ENCODE data around the gene DNAH17. TPM values are rescaled to one million over a fixed set of nuclear protein-coding genes. Genes with fewer than 3 reads are reported as not detected.

DNAH17 gene
- total RNA-seq, 4 donors from 2014 or later = under 0.01 TPM; not detected in 3

DNA sequence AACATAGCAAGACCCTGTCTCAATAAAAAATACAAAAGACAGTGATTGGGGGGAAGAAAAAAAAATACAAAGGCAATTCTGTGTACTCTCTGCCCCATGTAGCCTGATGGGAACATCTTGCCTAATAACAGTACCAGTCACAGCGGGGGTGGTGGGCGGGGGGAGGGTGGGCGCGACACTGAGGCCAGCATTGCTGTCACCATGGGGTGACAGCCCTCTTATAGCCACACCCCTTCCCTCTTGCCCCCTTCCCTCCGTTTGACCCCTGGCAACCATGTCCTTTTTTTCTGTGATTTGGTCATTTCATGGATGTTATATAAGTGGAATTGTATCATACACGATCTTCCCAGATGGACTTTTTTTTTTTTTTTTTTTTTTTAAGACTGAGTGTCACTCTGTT lies 80.9 kb downstream of the DNAH17 start:
- no peak overlapping the region for H3K27ac ChIP-seq
- H3K27me3 ChIP-seq = no peaks in the 10 kb centered on the region
- H3K36me3 ChIP-seq = no peaks in the 10 kb centered on the region
- intact Hi-C loops (cut with DNase I; ENCODE audit: low total_unique reads) (loop anchor here (5.0 to 10.0 kb wide), 3 partner anchors 211 to 301 kb away; no protein-coding TSS in a partner anchor), in situ Hi-C loops (cut with MboI; ENCODE audit: low pct_ligation_motif_present in 1 of 4, low pct_unique_long_range_greater_than_20kb in 1 of 4, low sequenced_read_pairs in 3 of 4) (loop anchor here in 1 of 4 donors (10.0 to 25.0 kb wide), 2 partner anchors 208 to 316 kb away; no protein-coding TSS in a partner anchor)
- no peak overlapping the region for H3K4me3 ChIP-seq
- WGBS, 2 donors (ENCODE audit: low coverage in 1 of 2) = 60 to 68% methylated on average over 6 of the region's 6 CpGs
- H3K9me3 ChIP-seq = no peaks in the 10 kb centered on the region
- no peak for DNase-seq
- no peaks in the 10 kb centered on the region for H3K4me1 ChIP-seq
- no peak for TF ChIP-seq POLR2AphosphoS5 (IDR thresholded peaks at IDR 0.05)
- no peak for TF ChIP-seq POLR2A (IDR thresholded peaks at IDR 0.05)
- TF ChIP-seq EP300 (IDR thresholded peaks at IDR 0.05; ENCODE audit: low read depth) = no peak
- no peak for TF ChIP-seq CTCF (IDR thresholded peaks at IDR 0.05)

DNA sequence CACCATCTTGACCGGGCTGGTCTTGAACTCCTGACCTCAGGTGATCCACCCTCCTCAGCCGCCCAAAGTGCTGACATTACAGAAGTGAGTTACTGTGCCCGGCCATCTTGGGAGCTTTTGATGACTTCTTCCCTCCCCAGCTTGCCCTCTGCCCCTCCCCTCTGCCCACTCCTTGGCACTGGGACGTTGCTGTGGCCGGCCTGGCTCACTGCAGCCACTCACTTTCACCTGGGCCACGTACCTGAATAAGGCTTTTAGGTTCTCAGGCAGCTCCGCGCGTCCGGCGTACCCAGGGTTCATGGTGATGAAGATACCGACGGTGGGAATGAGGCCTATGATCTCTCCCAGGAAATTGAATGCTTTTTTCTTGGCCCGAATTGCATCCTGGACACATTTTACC lies 81.6 kb downstream of the DNAH17 start:
- in situ Hi-C loops (cut with MboI; ENCODE audit: low pct_ligation_motif_present in 1 of 4, low pct_unique_long_range_greater_than_20kb in 1 of 4, low sequenced_read_pairs in 3 of 4) = loop anchor here in 1 of 4 donors (10.0 to 25.0 kb wide), 2 partner anchors 209 to 317 kb away; no protein-coding TSS in a partner anchor

DNA sequence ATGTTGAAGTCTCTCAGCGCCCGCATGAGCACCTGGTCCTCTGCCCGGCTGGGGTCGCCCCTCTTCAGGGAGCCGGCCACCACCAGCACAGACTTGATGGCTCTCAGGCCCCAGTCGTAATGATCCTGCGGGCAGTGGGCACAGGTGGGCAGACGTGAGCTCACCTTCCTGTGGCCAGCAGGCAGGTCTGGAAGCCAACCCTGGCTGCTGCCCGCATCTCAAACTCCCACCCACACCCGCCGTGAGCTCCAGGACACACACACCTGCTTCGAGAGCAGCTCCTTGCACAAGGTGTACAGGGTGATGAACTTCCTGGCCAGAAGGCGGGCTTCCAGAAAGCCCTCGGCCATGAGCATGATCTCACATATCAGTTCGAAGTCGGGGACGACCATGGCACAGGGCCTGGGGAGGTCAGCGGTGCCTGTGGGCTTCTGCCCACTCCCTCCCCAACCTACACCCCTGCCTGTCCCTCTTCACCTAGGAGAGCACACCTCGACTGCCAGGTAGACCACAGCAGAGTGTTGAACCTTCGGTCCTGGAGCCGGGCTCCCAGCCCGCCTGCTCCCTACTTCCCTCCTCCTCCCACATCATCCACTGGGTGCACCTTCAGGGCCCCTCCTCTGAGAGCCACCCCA lies 82.4 kb downstream of the DNAH17 start:
- Histone ChIP-seq H3K27ac (no peak overlapping the region), H3K27me3 (no peaks in the 10 kb centered on the region), H3K9me3 (no peaks in the 10 kb centered on the region), H3K4me3 (no peak overlapping the region), H3K36me3 (no peaks in the 10 kb centered on the region), H3K4me1 (no peaks in the 10 kb centered on the region)
- intact Hi-C loops (cut with DNase I; ENCODE audit: low total_unique reads) (loop anchor here (5.0 to 10.0 kb wide), 3 partner anchors 212 to 302 kb away; no protein-coding TSS in a partner anchor), in situ Hi-C loops (cut with MboI; ENCODE audit: low pct_ligation_motif_present in 1 of 4, low pct_unique_long_range_greater_than_20kb in 1 of 4, low sequenced_read_pairs in 3 of 4) (loop anchor here in 1 of 4 donors (10.0 to 25.0 kb wide), 2 partner anchors 210 to 317 kb away; no protein-coding TSS in a partner anchor)
- no peak for DNase-seq
- TF ChIP-seq CTCF (IDR thresholded peaks at IDR 0.05) = no peak
- TF ChIP-seq POLR2AphosphoS5 (IDR thresholded peaks at IDR 0.05) = no peak
- TF ChIP-seq EP300 (IDR thresholded peaks at IDR 0.05; ENCODE audit: low read depth) = no peak
- TF ChIP-seq POLR2A (IDR thresholded peaks at IDR 0.05) = no peak
- WGBS, 2 donors (ENCODE audit: low coverage in 1 of 2) = 89 to 100% methylated on average over 1 to 21 of the region's 22 CpGs

More for the DNA sequence above, 81.6 kb downstream of the DNAH17 start:
- H3K36me3 ChIP-seq = no peaks in the 10 kb centered on the region
- no peak overlapping the region for H3K4me3 ChIP-seq
- no peaks in the 10 kb centered on the region for H3K9me3 ChIP-seq
- WGBS, 2 donors (ENCODE audit: low coverage in 1 of 2) = 91% methylated on average over 14 of the region's 14 CpGs; no CpG with 5 or more reads in 1 of the 2 donors
- intact Hi-C loops (cut with DNase I; ENCODE audit: low total_unique reads) = loop anchor here (5.0 to 10.0 kb wide), 3 partner anchors 212 to 302 kb away; no protein-coding TSS in a partner anchor
- H3K27me3 ChIP-seq = no peaks in the 10 kb centered on the region
- TF ChIP-seq CTCF (IDR thresholded peaks at IDR 0.05) = no peak
- no peak for TF ChIP-seq POLR2A (IDR thresholded peaks at IDR 0.05)
- no peak for TF ChIP-seq POLR2AphosphoS5 (IDR thresholded peaks at IDR 0.05)
- TF ChIP-seq EP300 (IDR thresholded peaks at IDR 0.05; ENCODE audit: low read depth) = no peak
- no peak overlapping the region for H3K27ac ChIP-seq
- no peak for DNase-seq
- no peaks in the 10 kb centered on the region for H3K4me1 ChIP-seq

DNA sequence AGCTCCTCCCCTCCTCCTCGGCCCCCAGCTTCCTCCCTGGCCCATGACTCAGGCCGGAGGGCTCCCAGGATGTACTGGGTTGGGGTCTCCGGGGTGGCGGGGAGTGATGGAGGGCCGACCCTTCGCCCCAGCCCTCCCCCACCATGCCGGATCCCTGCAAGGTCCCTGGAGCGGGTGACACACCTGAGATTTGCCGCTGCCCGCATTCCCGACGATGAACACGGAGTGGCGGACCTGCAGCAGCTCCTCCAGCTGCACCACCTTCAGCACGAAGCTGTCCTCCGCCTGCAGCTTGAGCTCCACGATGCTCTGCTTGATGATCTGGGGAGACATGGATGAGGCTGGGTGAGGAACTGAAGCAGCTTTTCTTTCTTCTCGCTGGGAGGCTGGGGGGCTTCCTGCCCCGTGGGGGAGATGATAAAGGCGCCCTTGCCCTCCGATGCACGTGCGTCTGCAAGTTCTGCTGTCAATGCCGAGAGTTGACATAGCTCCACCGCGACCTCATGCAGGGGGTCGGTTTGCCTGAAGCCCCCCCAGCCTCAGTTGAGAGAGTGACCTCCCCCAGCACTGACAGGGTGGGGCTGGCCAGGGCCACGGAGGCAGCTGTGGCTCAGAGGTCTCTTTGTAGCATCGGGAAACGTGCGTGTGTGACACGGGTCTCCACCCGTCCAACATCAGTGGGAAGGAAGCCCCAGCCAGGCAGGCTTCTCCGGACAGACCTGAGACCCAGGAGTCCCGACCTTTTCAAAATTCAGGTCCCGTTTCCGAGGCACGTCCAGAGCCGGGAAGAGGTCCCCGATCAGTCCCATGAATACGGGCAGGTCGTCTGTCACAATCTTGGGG lies 83.1 kb downstream of the DNAH17 start:
- Histone ChIP-seq H3K4me3 (no peak overlapping the region), H3K36me3 (no peaks in the 10 kb centered on the region), H3K27ac (no peak overlapping the region), H3K27me3 (no peaks in the 10 kb centered on the region), H3K4me1 (no peaks in the 10 kb centered on the region), H3K9me3 (no peaks in the 10 kb centered on the region)
- DNase-seq = no peak
- no peak for TF ChIP-seq CTCF (IDR thresholded peaks at IDR 0.05)
- no peak for TF ChIP-seq POLR2A (IDR thresholded peaks at IDR 0.05)
- TF ChIP-seq EP300 (IDR thresholded peaks at IDR 0.05; ENCODE audit: low read depth) = no peak
- no peak for TF ChIP-seq POLR2AphosphoS5 (IDR thresholded peaks at IDR 0.05)
- intact Hi-C loops (cut with DNase I; ENCODE audit: low total_unique reads) (loop anchor here (10.0 kb wide), 1 partner anchor 251 kb away; no protein-coding TSS in a partner anchor), in situ Hi-C loops (cut with MboI; ENCODE audit: low pct_ligation_motif_present in 1 of 4, low pct_unique_long_range_greater_than_20kb in 1 of 4, low sequenced_read_pairs in 3 of 4) (loop anchor here in 1 of 4 donors (10.0 to 25.0 kb wide), 2 partner anchors 211 to 318 kb away; no protein-coding TSS in a partner anchor)
- WGBS, 2 donors (ENCODE audit: low coverage in 1 of 2) = 86% methylated on average over 36 of the region's 42 CpGs; no CpG with 5 or more reads in 1 of the 2 donors

Data from transverse colon (tissue), 4 donors.